Tibial nerve (tissue), 4 donors: ENCODE measurements around the gene IGFBP1. TPM values are rescaled to one million over a fixed set of nuclear protein-coding genes. Genes with fewer than 3 reads are reported as not detected.
A peak's percentile ranks its signal among the peaks of the same experiment; 100 is the strongest.
"Not testable (repeated sequence)": the region's sequence is repeated elsewhere in the genome, so short reads cannot be mapped to it uniquely, and the experiment has no call there.

Experiments
- DNase-seq, 2 donors: peaks; one replicate each; pipeline ENCODE4 v3.0.0-alpha.2; 2019; ENCODE audit warnings: low spot score in 2 of 2
- H3K27ac ChIP-seq, 4 donors: fragments of 200-600 bp; sonication (generic) in 3 of 4; one replicate each; pipeline ENCODE4 v1.5.1; 2017 to 2019; ENCODE audit warnings: mild to moderate bottlenecking in 1 of 4
- H3K27me3 ChIP-seq, 2 donors: fragments of 200-600 bp; sonication (generic) in 1 of 2; one replicate each; pipeline versions ENCODE4 v1.5.1 to v1.6.0; 2017 to 2019
- H3K36me3 ChIP-seq, 3 donors: fragments of 200-600 bp; sonication (generic); one replicate each; pipeline ENCODE4 v1.5.1; 2018 to 2019
- H3K4me1 ChIP-seq, 4 donors: fragments of 200-600 bp; sonication (generic) in 3 of 4; one replicate each; pipeline ENCODE4 v1.5.1; 2017 to 2019
- H3K4me3 ChIP-seq, 4 donors: fragments of 200-600 bp; sonication (generic) in 3 of 4; one replicate each; pipeline ENCODE4 v1.5.1; 2017 to 2019; ENCODE audit warnings: mild to moderate bottlenecking in 1 of 4, moderate library complexity in 1 of 4
- H3K9me3 ChIP-seq, 4 donors: fragments of 200-600 bp; sonication (generic) in 3 of 4; one replicate each; pipeline ENCODE4 v1.5.1; 2017 to 2019
- CTCF ChIP-seq, 5 experiments: fragments of 200-600 bp in 3 of 5; fragments of 450-650 bp in 2 of 5; sonication (generic) in 3 of 5; IDR thresholded peaks; one replicate each; pipeline ENCODE4 v1.5.1; 2016 to 2019; ENCODE audit warnings: antibody characterized with exemption in 5 of 5, mild to moderate bottlenecking in 3 of 5, moderate library complexity in 2 of 5
- EP300 ChIP-seq, 2 donors: sonication (generic); formaldehyde crosslinking; IDR thresholded peaks; one replicate each; pipeline ENCODE4 v1.6.1; 2017; ENCODE audit warnings: antibody characterized with exemption in 2 of 2, mild to moderate bottlenecking in 1 of 2
- POLR2A ChIP-seq, 2 donors: fragments of 450-650 bp; IDR thresholded peaks; one replicate each; pipeline ENCODE4 v1.6.1; 2017; ENCODE audit warnings: antibody characterized with exemption in 2 of 2, mild to moderate bottlenecking in 2 of 2, moderate library complexity in 2 of 2
- WGBS, 2 donors: methylation state at CpG; one replicate each; pipeline ENCODE4 v1.1.5; 2018; 5-methylcytosine and 5-hydroxymethylcytosine counted together
- total RNA-seq, 4 donors: library from RNA; depleted of rRNA; stranded (reverse); fragments of >200 nt; gene quantifications; one replicate each; pipeline ENCODE4 v1.1.0, GENCODE V29; 2016

Gene IGFBP1
- total RNA-seq, result not detected

GRCh38 chr7:45888185-45888992 is at the start of gene IGFBP1:
Gene IGFBP1, plus strand, starts transcription at chr7:45888488. Its CDS starts 165 bp downstream, at chr7:45888653.
- Histone ChIP-seq H3K4me1 (peaks cover 0 to 14% (median 0%) of the 10 kb centered on the region in 4 donors), H3K9me3 (no peaks in the 10 kb centered on the region), H3K36me3 (no peaks in the 10 kb centered on the region), H3K27me3 (peaks cover 0 to 55% of the 10 kb centered on the region in 2 donors), H3K4me3 (peak within 1 kb of the TSS in 1 of 4 donors; percentile 19), H3K27ac (no peak within 1 kb of the TSS)
- TF ChIP-seq POLR2A (IDR thresholded peaks at IDR 0.05) (no peak), CTCF (IDR thresholded peaks at IDR 0.05) (no peak), EP300 (IDR thresholded peaks at IDR 0.05) (no peak)
- WGBS, 2 donors, result 9 to 16% methylated on average over 16 to 21 of the region's 73 CpGs
- DNase-seq, result no peak

- DNase-seq, H3K9me3 ChIP-seq, H3K4me1 ChIP-seq, H3K36me3 ChIP-seq, H3K27ac ChIP-seq, H3K27me3 ChIP-seq, H3K4me3 ChIP-seq: not testable (repeated sequence)
- WGBS, 2 donors, result 33 to 65% methylated on average over 2 of the region's 2 CpGs
Measured at GRCh38 chr7:45838852-45839251, 49.4 kb upstream of the IGFBP1 start.

- DNase-seq, H3K27me3 ChIP-seq: not testable (repeated sequence)
Measured at GRCh38 chr7:45841926-45842717, 46.2 kb upstream of the IGFBP1 start.

GRCh38 chr7:45846536-45846935 is 41.8 kb upstream of the IGFBP1 start:
- not testable (repeated sequence) for H3K36me3 ChIP-seq, H3K4me3 ChIP-seq, DNase-seq, H3K9me3 ChIP-seq, H3K4me1 ChIP-seq, H3K27me3 ChIP-seq, H3K27ac ChIP-seq
- 66 to 74% methylated on average over 5 of the region's 5 CpGs for WGBS, 2 donors

More at GRCh38 chr7:45841926-45842717, 46.2 kb upstream of the IGFBP1 start:
- not testable (repeated sequence) for H3K27ac ChIP-seq, H3K9me3 ChIP-seq, H3K4me1 ChIP-seq, H3K4me3 ChIP-seq, H3K36me3 ChIP-seq
- 24 to 32% methylated on average over 4 of the region's 4 CpGs for WGBS, 2 donors

- not testable (repeated sequence) for DNase-seq, H3K36me3 ChIP-seq, H3K27ac ChIP-seq, H3K27me3 ChIP-seq, H3K4me1 ChIP-seq, H3K4me3 ChIP-seq, H3K9me3 ChIP-seq
- WGBS, 2 donors, result 85 to 87% methylated on average over 6 of the region's 6 CpGs
Measured at GRCh38 chr7:45848734-45849133, 39.6 kb upstream of the IGFBP1 start.

GRCh38 chr7:45852984-45853383 is 35.3 kb upstream of the IGFBP1 start:
- H3K4me1 ChIP-seq, H3K4me3 ChIP-seq, H3K9me3 ChIP-seq, H3K27ac ChIP-seq, H3K36me3 ChIP-seq, H3K27me3 ChIP-seq, DNase-seq: not testable (repeated sequence)
- WGBS, 2 donors, result 67 to 75% methylated on average over 10 of the region's 10 CpGs

- 84% methylated on average over 8 of the region's 8 CpGs for WGBS, 2 donors
- H3K4me1 ChIP-seq, H3K27ac ChIP-seq, H3K9me3 ChIP-seq, H3K36me3 ChIP-seq, DNase-seq, H3K27me3 ChIP-seq, H3K4me3 ChIP-seq: not testable (repeated sequence)
Measured at GRCh38 chr7:45853491-45853890, 34.8 kb upstream of the IGFBP1 start.

GRCh38 chr7:45855680-45856079 is 32.6 kb upstream of the IGFBP1 start:
- not testable (repeated sequence) for H3K4me3 ChIP-seq, H3K27ac ChIP-seq, H3K27me3 ChIP-seq, DNase-seq, H3K4me1 ChIP-seq, H3K36me3 ChIP-seq, H3K9me3 ChIP-seq
- WGBS, 2 donors, result 39 to 53% methylated on average over 3 of the region's 3 CpGs

- H3K9me3 ChIP-seq, H3K36me3 ChIP-seq, H3K27ac ChIP-seq, H3K27me3 ChIP-seq, DNase-seq, H3K4me3 ChIP-seq, H3K4me1 ChIP-seq: not testable (repeated sequence)
- WGBS, 2 donors, result 91 to 92% methylated on average over 4 of the region's 4 CpGs
Measured at GRCh38 chr7:45856888-45857287, 31.4 kb upstream of the IGFBP1 start.
